Keratinocyte (primary cell): ENCODE results near the gene RPL35A.

Experiments
- EZH2 ChIP-seq: IDR thresholded peaks from one replicate; pipeline ENCODE4 v1.6.1; 2012; ENCODE audit warnings: inconsistent platforms, mild to moderate bottlenecking, low read length, moderate library complexity
- TF ChIP-seq, protein P1 (sequence below), 3 experiments: IDR thresholded peaks in 1 of 3; conservative IDR thresholded peaks in 1 of 3; optimal IDR thresholded peaks in 1 of 3; 2 replicates in 2 of 3; 3 replicates in 1 of 3; pipeline versions ENCODE3 to v1.5.1; 2011; ENCODE audit warnings: low read length in 3 of 3, mild to moderate bottlenecking in 3 of 3, moderate library complexity in 2 of 3, control low read depth in 1 of 3, inconsistent platforms in 1 of 3; ENCODE audit not compliant: insufficient read depth in 2 of 3; ENCODE audit errors: extremely low read depth in 1 of 3

DNA sequence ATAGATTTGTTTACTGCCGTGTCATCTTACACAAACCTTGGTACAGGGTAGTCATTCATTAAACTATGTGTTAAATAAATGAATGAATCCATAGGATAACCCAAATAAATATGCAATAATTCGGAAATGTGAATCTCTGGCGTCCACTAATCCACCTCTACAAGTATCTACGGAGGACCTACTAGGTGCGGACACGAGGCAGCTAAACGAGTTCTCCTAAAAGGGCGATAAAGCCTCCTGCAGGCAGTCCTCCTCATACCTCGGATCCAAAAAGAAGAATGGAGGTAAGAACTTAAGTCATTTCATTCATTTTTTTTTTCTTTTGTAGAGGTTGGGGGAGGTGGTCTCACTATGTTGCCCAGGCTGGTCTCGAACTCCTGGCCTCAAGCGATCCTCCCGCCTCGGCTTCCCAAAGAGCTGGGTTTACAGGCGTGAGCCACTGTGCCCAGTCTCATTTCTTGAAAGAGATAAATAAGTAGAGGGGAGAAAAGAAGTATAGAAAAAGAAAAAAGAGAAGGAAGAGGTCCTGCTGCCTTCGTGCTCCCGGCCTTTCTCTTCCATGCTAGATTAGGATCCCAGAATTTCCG lies 706 bp upstream of the RPL35A start:
- TF ChIP-seq, protein P1, sequence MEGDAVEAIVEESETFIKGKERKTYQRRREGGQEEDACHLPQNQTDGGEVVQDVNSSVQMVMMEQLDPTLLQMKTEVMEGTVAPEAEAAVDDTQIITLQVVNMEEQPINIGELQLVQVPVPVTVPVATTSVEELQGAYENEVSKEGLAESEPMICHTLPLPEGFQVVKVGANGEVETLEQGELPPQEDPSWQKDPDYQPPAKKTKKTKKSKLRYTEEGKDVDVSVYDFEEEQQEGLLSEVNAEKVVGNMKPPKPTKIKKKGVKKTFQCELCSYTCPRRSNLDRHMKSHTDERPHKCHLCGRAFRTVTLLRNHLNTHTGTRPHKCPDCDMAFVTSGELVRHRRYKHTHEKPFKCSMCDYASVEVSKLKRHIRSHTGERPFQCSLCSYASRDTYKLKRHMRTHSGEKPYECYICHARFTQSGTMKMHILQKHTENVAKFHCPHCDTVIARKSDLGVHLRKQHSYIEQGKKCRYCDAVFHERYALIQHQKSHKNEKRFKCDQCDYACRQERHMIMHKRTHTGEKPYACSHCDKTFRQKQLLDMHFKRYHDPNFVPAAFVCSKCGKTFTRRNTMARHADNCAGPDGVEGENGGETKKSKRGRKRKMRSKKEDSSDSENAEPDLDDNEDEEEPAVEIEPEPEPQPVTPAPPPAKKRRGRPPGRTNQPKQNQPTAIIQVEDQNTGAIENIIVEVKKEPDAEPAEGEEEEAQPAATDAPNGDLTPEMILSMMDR (optimal IDR thresholded peaks at IDR 0.05 in 1 of 3, IDR thresholded peaks at IDR 0.05 in 1 of 3, conservative IDR thresholded peaks at IDR 0.05 in 1 of 3; ENCODE audit: extremely low read depth in 1 of 3, insufficient read depth in 2 of 3, low read length in 3 of 3) = no peak
- no peak for TF ChIP-seq EZH2
